Adrenal gland (tissue), 19 donors: Measurements from ENCODE around the gene TMPRSS11F. TPM values are rescaled to one million over a fixed set of nuclear protein-coding genes. Genes with fewer than 3 reads are reported as not detected.
"Not testable (repeated sequence)": the region's sequence is repeated elsewhere in the genome, so short reads cannot be mapped to it uniquely, and the experiment has no call there.

Experiments
- DNase-seq, 7 donors: peaks; one replicate each; pipeline ENCODE4 v3.0.0-alpha.2; 2019 to 2020
- H3K27ac ChIP-seq, 5 donors: fragments of 200-600 bp; sonication (generic) in 4 of 5; 1 replicate in 3 of 5; 2 replicates in 2 of 5; pipeline versions ENCODE4 v1.5.1 to v1.8.0; 2016 to 2020; ENCODE audit warnings: mild to moderate bottlenecking in 1 of 5
- H3K27me3 ChIP-seq: fragments of 200-600 bp; 2 replicates; pipeline ENCODE4 v1.8.0; 2021
- H3K36me3 ChIP-seq, 2 donors: fragments of 200-600 bp; replicated peaks in 1 of 2; 1 replicate in 1 of 2; 2 replicates in 1 of 2; pipeline versions ENCODE4 v1.5.1 to v1.8.0; 2018 to 2022
- H3K4me1 ChIP-seq, 2 donors: fragments of 200-600 bp; replicated peaks in 1 of 2; 1 replicate in 1 of 2; 2 replicates in 1 of 2; pipeline versions ENCODE4 v1.5.1 to v1.8.0; 2018 to 2021
- H3K4me3 ChIP-seq, 4 donors: fragments of 200-600 bp; sonication (generic) in 3 of 4; one replicate each; pipeline ENCODE4 v1.5.1; 2016 to 2018
- H3K9me3 ChIP-seq, 3 donors: fragments of 200-600 bp; sonication (generic) in 1 of 3; replicated peaks in 1 of 3; 1 replicate in 2 of 3; 2 replicates in 1 of 3; pipeline versions ENCODE4 v1.5.1 to v1.8.0; 2016 to 2021
- POLR2A ChIP-seq, 2 donors: fragments of 450-650 bp; IDR thresholded peaks; one replicate each; pipeline ENCODE4 v1.6.1; 2017; ENCODE audit warnings: antibody characterized with exemption in 2 of 2, mild to moderate bottlenecking in 2 of 2, moderate library complexity in 1 of 2
- WGBS, 4 donors: extraction: QIAGEN DNeasy Blood & Tissue Kit in 2 of 4; methylation state at CpG; one replicate each; pipeline versions ENCODE4 v1.1.5 to v1.1.7; 2013 to 2017; 5-methylcytosine and 5-hydroxymethylcytosine counted together
- intact Hi-C, 2 donors: fragments of 100-400 bp; cut with DNase I; formaldehyde crosslinking; loops; one replicate each; pipeline versions ENCODE4 v1.14.1 to v1.15.0; 2022 to 2023
- long read RNA-seq, 10 donors: library from polyadenylated mRNA in 3 of 10; unstranded in 2 of 10; stranded (forward) in 1 of 10; transcript quantifications; one replicate each; pipeline ENCODE4 v2.0.0 and lab custom pipeline, GENCODE V29; 2021 to 2026
- polyA plus RNA-seq, 3 donors: library from polyadenylated mRNA; stranded (reverse); fragments of 200-250 nt in 2 of 3; fragments of 350-450 nt in 1 of 3; fragmentation: Illumina TruSeq in 1 of 3; extraction: RNeasy Lipid Tissue Mini Kit (QIAGEN cat#74804) in 1 of 3; gene quantifications; one replicate each; pipeline ENCODE4 v1.2.3, GENCODE V29; 2013 to 2014
- total RNA-seq, 9 donors: library from RNA; depleted of rRNA in 4 of 9; stranded (reverse); fragments of >200 nt in 4 of 9; fragments of 120-200 nt in 1 of 9; fragmentation: NEBNext Ultra II Directional in 1 of 9; extraction: Animal tissue kit (Norgen Biotek cat#: 25700) in 1 of 9; gene quantifications; one replicate each; pipeline versions ENCODE4 v1.1.0 to v1.2.4, GENCODE V29; 2013 to 2023
- TF ChIP-seq, protein P1 (sequence below), 6 experiments: fragments of 450-650 bp in 4 of 6; fragments of 200-600 bp in 2 of 6; sonication (generic) in 1 of 6; IDR thresholded peaks; 1 replicate in 5 of 6; 2 replicates in 1 of 6; pipeline versions ENCODE4 v1.5.1 to v1.8.0; 2016 to 2021; ENCODE audit warnings: antibody characterized with exemption in 6 of 6, mild to moderate bottlenecking in 2 of 6, moderate library complexity in 1 of 6
- donor health status: healthy with polysubstance abuse.
- donor health status: Bipolar disorder and iron deficiency.
- donor health status: DM: yes; HTN: yes; CAD: no.
- donor health status: DM: no; HTN: no; CAD: no.
- donor health status: DM: no; HTN: no; CAD: no.
- donor health status: DM: yes; HTN: yes; CAD: no.

The TMPRSS11F gene
- total RNA-seq (under 1 TPM in 1 of 9 donors, not detected in 8; 0.06 TPM), polyA plus RNA-seq (not detected)
- long read RNA-seq, donor 1, result 0 reads
- long read RNA-seq, donor 2, result 0 reads
- long read RNA-seq, donor 3, result 0 reads
- long read RNA-seq, donor 4, result 0 reads
- long read RNA-seq, donor 5, result 0 reads
- long read RNA-seq, donor 6, result 0 reads
- long read RNA-seq, donor 7, result 0 reads
- long read RNA-seq, donor 8, result 0 reads
- long read RNA-seq, donor 9, result 0 reads
- long read RNA-seq, donor 10, result 0 reads

DNA sequence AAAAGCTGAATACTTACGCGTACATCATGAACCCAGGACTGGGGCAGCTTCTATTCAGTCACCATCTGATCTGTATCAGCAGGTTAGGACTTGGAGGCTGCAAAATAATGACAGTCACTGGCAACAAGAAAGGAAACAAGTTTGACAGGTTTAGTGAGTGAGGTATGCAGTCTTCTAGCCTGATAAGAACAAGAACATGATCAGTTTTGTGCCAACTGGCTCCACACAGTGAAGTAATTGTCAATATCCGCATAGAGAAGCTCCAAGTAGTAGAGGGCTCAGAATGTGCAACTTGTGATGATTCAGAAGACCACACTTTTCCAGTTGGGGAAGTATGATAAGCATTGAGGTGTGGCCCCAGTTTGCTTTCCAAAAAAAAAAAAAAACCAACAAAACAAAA lies at the start of gene TMPRSS11F:
TMPRSS11F (minus strand) TSS at position 77 of the 400 bp plus-strand sequence; CDS start at position 28, 49 bp downstream.
- intact Hi-C loops, result no loop called here
- no peak for DNase-seq
- 75 to 93% (median 81%) methylated on average over 3 of the region's 3 CpGs for WGBS, 4 donors
- H3K36me3 ChIP-seq, result no peaks in the 10 kb centered on the region
- no peaks in the 10 kb centered on the region for H3K4me1 ChIP-seq
- H3K9me3 ChIP-seq, result no peaks in the 10 kb centered on the region
- no peak for TF ChIP-seq POLR2A (IDR thresholded peaks at IDR 0.05)
- TF ChIP-seq, protein P1, sequence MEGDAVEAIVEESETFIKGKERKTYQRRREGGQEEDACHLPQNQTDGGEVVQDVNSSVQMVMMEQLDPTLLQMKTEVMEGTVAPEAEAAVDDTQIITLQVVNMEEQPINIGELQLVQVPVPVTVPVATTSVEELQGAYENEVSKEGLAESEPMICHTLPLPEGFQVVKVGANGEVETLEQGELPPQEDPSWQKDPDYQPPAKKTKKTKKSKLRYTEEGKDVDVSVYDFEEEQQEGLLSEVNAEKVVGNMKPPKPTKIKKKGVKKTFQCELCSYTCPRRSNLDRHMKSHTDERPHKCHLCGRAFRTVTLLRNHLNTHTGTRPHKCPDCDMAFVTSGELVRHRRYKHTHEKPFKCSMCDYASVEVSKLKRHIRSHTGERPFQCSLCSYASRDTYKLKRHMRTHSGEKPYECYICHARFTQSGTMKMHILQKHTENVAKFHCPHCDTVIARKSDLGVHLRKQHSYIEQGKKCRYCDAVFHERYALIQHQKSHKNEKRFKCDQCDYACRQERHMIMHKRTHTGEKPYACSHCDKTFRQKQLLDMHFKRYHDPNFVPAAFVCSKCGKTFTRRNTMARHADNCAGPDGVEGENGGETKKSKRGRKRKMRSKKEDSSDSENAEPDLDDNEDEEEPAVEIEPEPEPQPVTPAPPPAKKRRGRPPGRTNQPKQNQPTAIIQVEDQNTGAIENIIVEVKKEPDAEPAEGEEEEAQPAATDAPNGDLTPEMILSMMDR (IDR thresholded peaks at IDR 0.05), result no peak
- no peaks in the 10 kb centered on the region for H3K27me3 ChIP-seq
- no peak within 1 kb of the TSS for H3K27ac ChIP-seq
- no peak within 1 kb of the TSS for H3K4me3 ChIP-seq

GRCh38 chr4:68176904-68177303 lies 47.2 kb upstream of the TMPRSS11F start:
- 37 to 49% (median 42%) methylated on average over 1 to 2 of the region's 2 CpGs for WGBS, 4 donors
- H3K27me3 ChIP-seq, result no peaks in the 10 kb centered on the region
- no peak for DNase-seq
- H3K4me3 ChIP-seq, result no peak overlapping the region
- no peak for TF ChIP-seq POLR2A (IDR thresholded peaks at IDR 0.05)
- TF ChIP-seq, protein P1 (IDR thresholded peaks at IDR 0.05), result no peak
- H3K36me3 ChIP-seq, result no peaks in the 10 kb centered on the region
- H3K9me3 ChIP-seq, result no peaks in the 10 kb centered on the region
- intact Hi-C loops, result no loop called here
- no peak overlapping the region for H3K27ac ChIP-seq
- no peaks in the 10 kb centered on the region for H3K4me1 ChIP-seq

GRCh38 chr4:68176500-68176899 lies 46.8 kb upstream of the TMPRSS11F start:
- intact Hi-C loops, result no loop called here
- no peak overlapping the region for H3K4me3 ChIP-seq
- no peaks in the 10 kb centered on the region for H3K36me3 ChIP-seq
- no peaks in the 10 kb centered on the region for H3K9me3 ChIP-seq
- 35 to 56% (median 46%) methylated on average over 1 of the region's 1 CpG for WGBS, 4 donors
- no peaks in the 10 kb centered on the region for H3K27me3 ChIP-seq
- no peak overlapping the region for H3K27ac ChIP-seq
- no peaks in the 10 kb centered on the region for H3K4me1 ChIP-seq
- TF ChIP-seq POLR2A (IDR thresholded peaks at IDR 0.05), result no peak
- TF ChIP-seq, protein P1 (IDR thresholded peaks at IDR 0.05), result no peak
- DNase-seq, result no peak

DNA sequence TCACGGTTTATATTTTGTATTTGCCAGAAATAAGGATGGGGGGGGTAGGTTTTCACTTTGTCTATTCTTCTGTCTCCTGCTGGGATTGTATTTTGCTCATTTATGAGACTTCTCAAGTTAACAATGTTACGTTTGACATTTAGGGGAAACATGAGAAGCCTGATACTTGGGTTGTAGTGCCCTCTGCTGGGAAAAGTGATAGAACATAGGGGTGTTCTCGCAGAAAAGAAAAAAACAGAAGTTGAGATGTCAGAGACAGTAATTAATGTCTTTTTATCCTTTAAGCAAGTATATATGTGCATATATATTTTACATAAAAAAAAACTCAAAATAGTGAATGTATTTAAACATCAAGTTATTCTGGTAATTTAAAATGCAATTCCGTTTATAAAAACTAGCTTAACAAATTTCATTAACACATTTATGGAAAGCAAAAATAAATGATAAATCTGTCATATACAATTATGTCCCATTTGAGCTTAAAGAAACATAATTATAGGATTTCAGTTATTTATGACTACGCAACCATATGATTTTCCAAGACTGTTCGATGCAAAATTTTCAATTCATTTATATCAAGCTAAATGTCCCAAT lies 46.0 kb upstream of the TMPRSS11F start:
- Histone ChIP-seq H3K9me3 (no peaks in the 10 kb centered on the region), H3K27me3 (no peaks in the 10 kb centered on the region), H3K4me1 (no peaks in the 10 kb centered on the region), H3K4me3 (no peak overlapping the region), H3K27ac (no peak overlapping the region), H3K36me3 (no peaks in the 10 kb centered on the region)
- intact Hi-C loops, result no loop called here
- WGBS, 4 donors, result 24 to 31% (median 29%) methylated on average over 6 of the region's 6 CpGs
- TF ChIP-seq, protein P1 (IDR thresholded peaks at IDR 0.05), result peak; percentile 29 to 66 (median 50)
- TF ChIP-seq POLR2A (IDR thresholded peaks at IDR 0.05), result no peak
- peak in 5 of 7 donors; percentile 19 to 55 (median 46) for DNase-seq

GRCh38 chr4:68174389-68174788 lies 44.7 kb upstream of the TMPRSS11F start:
- H3K36me3 ChIP-seq, intact Hi-C loops, H3K4me1 ChIP-seq, H3K9me3 ChIP-seq, H3K27ac ChIP-seq, H3K27me3 ChIP-seq, DNase-seq, H3K4me3 ChIP-seq: not testable (repeated sequence)
- WGBS, 4 donors, result 58 to 68% (median 65%) methylated on average over 2 of the region's 2 CpGs

DNA sequence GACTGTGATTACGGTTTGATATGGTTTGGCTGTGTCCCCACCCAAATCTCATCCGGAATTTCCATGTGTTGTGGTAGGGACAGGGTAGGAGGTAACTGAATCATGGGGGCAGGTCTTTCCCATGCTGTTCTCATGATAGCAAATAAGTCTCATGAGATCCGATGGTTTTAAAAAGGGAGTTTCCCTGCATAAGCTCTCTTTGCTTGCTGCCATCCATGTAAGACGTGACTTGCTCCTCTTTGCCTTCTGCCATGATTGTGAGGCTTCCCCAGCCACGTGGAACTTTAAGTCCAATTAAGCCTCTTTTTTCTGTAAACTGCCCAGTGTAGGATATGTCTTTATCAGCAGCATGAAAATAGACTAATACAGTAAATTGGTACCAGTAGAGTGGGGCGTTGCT lies 42.5 kb upstream of the TMPRSS11F start:
- intact Hi-C loops, H3K27me3 ChIP-seq, H3K27ac ChIP-seq, H3K36me3 ChIP-seq, H3K4me1 ChIP-seq, H3K4me3 ChIP-seq, DNase-seq, H3K9me3 ChIP-seq: not testable (repeated sequence)
- WGBS, 4 donors, result 75 to 81% (median 77%) methylated on average over 6 of the region's 6 CpGs
